K562 (cell line): Measurements from ENCODE around the gene FAM174C. TPM values are rescaled to one million over a fixed set of nuclear protein-coding genes. Genes with fewer than 3 reads are reported as not detected.

Source experiments
- HMGN3 ChIP-seq: IDR thresholded peaks from 2 replicates; pipeline ENCODE4 v1.6.1; 2011; ENCODE audit warnings: borderline replicate concordance, low read depth, mild to moderate bottlenecking, mixed read lengths, low read length; ENCODE audit not compliant: insufficient read length; ENCODE audit errors: extremely low read depth
- HOMEZ ChIP-seq: fragments of 250-450 bp; sonication (Bioruptor Pico); IDR thresholded peaks from 2 replicates; pipeline ENCODE4 v1.4.0; 2020; ENCODE audit warnings: mild to moderate bottlenecking, moderate library complexity
- KLF13 ChIP-seq: fragments of 450-650 bp; IDR thresholded peaks from 2 replicates; pipeline ENCODE4 v1.6.1; 2016; ENCODE audit warnings: missing genetic modification characterization, low read depth, mild to moderate bottlenecking, missing compliant biosample characterization, moderate library complexity, borderline replicate concordance
- MGA ChIP-seq: fragments of 450-650 bp; IDR thresholded peaks from 2 replicates; pipeline ENCODE4 v1.6.1; 2016; ENCODE audit warnings: mild to moderate bottlenecking, moderate library complexity
- POLR2G ChIP-seq: fragments of 200-400 bp; formaldehyde crosslinking; IDR thresholded peaks from 2 replicates; pipeline ENCODE4 v1.6.1; 2017; ENCODE audit warnings: low read depth, mild to moderate bottlenecking, antibody characterized with exemption, low read length, moderate library complexity
- ZBED1 ChIP-seq: IDR thresholded peaks from 2 replicates; pipeline ENCODE4 v1.6.1; 2014
- polyA plus RNA-seq, 8 experiments: library from polyadenylated mRNA; depleted of rRNA in 4 of 8; stranded (reverse) in 5 of 8; unstranded in 3 of 8; fragments of >200 nt; fragmentation: Nextera tagmentation in 2 of 8; fragmentation: Illumina TruSeq in 1 of 8; extraction: Ambion mirVana in 2 of 8; extraction: Trizol in 1 of 8; gene quantifications; 2 replicates each; pipeline versions ENCODE4 v1.2.1 to v1.2.3, GENCODE V29; 2011 to 2014; ENCODE audit warnings: inconsistent platforms in 1 of 8, missing spikeins in 1 of 8
- total RNA-seq, 7 experiments: library from RNA; depleted of rRNA in 6 of 7; stranded (reverse); fragments of >200 nt in 6 of 7; fragmentation: Illumina TruSeq in 2 of 7; extraction: Trizol in 2 of 7; gene quantifications; 2 replicates each; pipeline versions ENCODE4 v1.2.1 to v1.2.3, GENCODE V29; 2011 to 2021; ENCODE audit warnings: low replicate concordance in 1 of 7
- TF ChIP-seq, protein P1 (sequence below): sonication (generic); formaldehyde crosslinking; IDR thresholded peaks from 2 replicates; pipeline ENCODE4 v1.8.0; 2022; ENCODE audit warnings: missing genetic modification reagents, mild to moderate bottlenecking, borderline replicate concordance
- TF ChIP-seq, protein P2 (sequence below): sonication (generic); formaldehyde crosslinking; IDR thresholded peaks from 2 replicates; pipeline ENCODE4 v1.9.0; 2022; ENCODE audit warnings: mild to moderate bottlenecking, missing genetic modification reagents
- TF ChIP-seq, protein P3 (sequence below): fragments of 450-650 bp; IDR thresholded peaks from 2 replicates; pipeline ENCODE4 v1.6.1; 2014; ENCODE audit warnings: low read depth, mild to moderate bottlenecking, moderate library complexity, borderline replicate concordance

The FAM174C gene
- total and polyA plus RNA-seq, 9 of the 15 experiments (the other 6 are each of a cell fraction or from before 2014, with no cell fraction given) = 0.66 to 89.6 (median 20.3) TPM

DNA sequence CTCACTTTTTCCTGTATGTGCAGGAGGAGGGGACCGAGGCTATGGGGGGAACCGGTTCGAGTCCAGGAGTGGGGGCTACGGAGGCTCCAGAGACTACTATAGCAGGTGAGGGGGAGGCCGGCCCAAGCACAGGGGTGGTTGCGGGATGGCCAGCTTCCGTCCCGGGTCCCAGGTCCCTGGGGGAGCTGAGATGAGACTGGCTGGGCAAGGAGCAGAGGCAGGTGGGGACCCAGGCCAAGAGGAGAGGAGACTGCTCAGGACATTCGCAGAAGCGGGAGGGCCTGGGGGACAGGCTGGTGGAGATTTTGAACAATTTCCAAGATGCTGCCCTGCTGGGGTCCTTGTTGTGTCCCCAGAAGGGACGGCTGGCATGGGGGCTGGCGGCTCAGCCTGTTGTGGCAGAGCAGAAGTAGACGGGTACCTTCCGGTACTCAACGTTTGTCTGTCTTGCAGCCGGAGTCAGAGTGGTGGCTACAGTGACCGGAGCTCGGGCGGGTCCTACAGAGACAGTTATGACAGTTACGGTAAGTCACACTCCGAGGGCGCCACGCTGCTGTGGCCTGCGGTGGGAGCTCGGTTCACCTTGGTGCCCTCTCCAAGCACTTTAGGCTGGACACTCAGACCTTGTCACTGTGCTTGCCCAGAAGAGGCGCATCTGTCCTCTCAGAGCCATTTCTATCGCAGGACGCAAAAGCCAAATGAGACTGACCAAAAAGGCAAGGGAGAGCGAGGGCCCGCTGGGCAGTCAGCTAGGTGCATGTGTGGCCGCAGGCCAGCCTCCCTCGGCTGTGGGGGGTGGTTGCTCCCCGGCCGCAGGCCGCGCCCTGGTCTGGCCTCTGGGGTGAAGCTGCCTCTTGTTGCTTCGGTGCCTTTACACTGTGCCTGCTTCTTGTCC is 3.6 kb upstream of the FAM174C start (continued):
- TF ChIP-seq HOMEZ (CRISPR knock-in tag) = no peak
- TF ChIP-seq ZBED1 = no peak
- no peak for TF ChIP-seq KLF13 (tag)
- TF ChIP-seq, protein P1, sequence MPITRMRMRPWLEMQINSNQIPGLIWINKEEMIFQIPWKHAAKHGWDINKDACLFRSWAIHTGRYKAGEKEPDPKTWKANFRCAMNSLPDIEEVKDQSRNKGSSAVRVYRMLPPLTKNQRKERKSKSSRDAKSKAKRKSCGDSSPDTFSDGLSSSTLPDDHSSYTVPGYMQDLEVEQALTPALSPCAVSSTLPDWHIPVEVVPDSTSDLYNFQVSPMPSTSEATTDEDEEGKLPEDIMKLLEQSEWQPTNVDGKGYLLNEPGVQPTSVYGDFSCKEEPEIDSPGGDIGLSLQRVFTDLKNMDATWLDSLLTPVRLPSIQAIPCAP (CRISPR knock-in tag) = no peak
- TF ChIP-seq POLR2G = peak; percentile 74
- TF ChIP-seq, protein P2, sequence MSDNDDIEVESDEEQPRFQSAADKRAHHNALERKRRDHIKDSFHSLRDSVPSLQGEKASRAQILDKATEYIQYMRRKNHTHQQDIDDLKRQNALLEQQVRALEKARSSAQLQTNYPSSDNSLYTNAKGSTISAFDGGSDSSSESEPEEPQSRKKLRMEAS (CRISPR knock-in tag) = peak; percentile 67
- TF ChIP-seq, protein P3, sequence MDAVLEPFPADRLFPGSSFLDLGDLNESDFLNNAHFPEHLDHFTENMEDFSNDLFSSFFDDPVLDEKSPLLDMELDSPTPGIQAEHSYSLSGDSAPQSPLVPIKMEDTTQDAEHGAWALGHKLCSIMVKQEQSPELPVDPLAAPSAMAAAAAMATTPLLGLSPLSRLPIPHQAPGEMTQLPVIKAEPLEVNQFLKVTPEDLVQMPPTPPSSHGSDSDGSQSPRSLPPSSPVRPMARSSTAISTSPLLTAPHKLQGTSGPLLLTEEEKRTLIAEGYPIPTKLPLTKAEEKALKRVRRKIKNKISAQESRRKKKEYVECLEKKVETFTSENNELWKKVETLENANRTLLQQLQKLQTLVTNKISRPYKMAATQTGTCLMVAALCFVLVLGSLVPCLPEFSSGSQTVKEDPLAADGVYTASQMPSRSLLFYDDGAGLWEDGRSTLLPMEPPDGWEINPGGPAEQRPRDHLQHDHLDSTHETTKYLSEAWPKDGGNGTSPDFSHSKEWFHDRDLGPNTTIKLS = peak; percentile 49; the same call in 1 of the 2 replicates
- peak; percentile 49 for TF ChIP-seq MGA
- TF ChIP-seq HMGN3 = peak; percentile 15
